Spinal cord (tissue), 10 donors: ENCODE results near the gene SDF4. TPM values are rescaled to one million over a fixed set of nuclear protein-coding genes. Genes with fewer than 3 reads are reported as not detected.

Experiments used
- DNase-seq, 6 donors: peaks; one replicate each; pipeline versions ENCODE4 v3.0.0 to v3.0.0-alpha.2; 2013 to 2015; ENCODE audit warnings: low spot score in 6 of 6, low read depth in 4 of 6
- H3K27ac ChIP-seq: one replicate; pipeline ENCODE4 v1.5.1; 2013; ENCODE audit warnings: low read depth, low read length, control low read depth
- H3K27me3 ChIP-seq: one replicate; pipeline ENCODE4 v1.6.1; 2013; ENCODE audit warnings: low read length; ENCODE audit not compliant: control insufficient read depth, insufficient read depth
- H3K36me3 ChIP-seq: one replicate; pipeline ENCODE4 v1.6.1; 2013; ENCODE audit warnings: low read length; ENCODE audit not compliant: control insufficient read depth, insufficient read depth
- H3K4me1 ChIP-seq: one replicate; pipeline ENCODE4 v1.6.1; 2013; ENCODE audit warnings: low read length; ENCODE audit not compliant: control insufficient read depth, insufficient read depth
- H3K4me3 ChIP-seq: one replicate; pipeline ENCODE4 v1.5.1; 2013; ENCODE audit warnings: low read depth, low read length, control low read depth
- H3K9me3 ChIP-seq: one replicate; pipeline ENCODE4 v1.6.1; 2013; ENCODE audit warnings: low read length; ENCODE audit not compliant: control insufficient read depth, insufficient read depth
- WGBS: methylation state at CpG from one replicate; pipeline ENCODE4 v1.1.5; 2013; ENCODE audit warnings: missing lambda C conversion rate; ENCODE audit not compliant: insufficient coverage; 5-methylcytosine and 5-hydroxymethylcytosine counted together
- polyA plus RNA-seq, 2 donors: library from polyadenylated mRNA; unstranded; fragments of 120-200 nt; gene quantifications; one replicate each; pipeline ENCODE4 v1.2.1, GENCODE V29; 2013; ENCODE audit not compliant: insufficient read length in 2 of 2
- total RNA-seq, 2 donors: library from RNA; depleted of rRNA in 1 of 2; stranded (reverse); fragments of 120-200 nt in 1 of 2; fragments of >200 nt in 1 of 2; gene quantifications; one replicate each; pipeline versions ENCODE4 v1.2.3 to v1.2.4, GENCODE V29; 2013 to 2014
- donor health status: healthy.

The SDF4 gene
- total and polyA plus RNA-seq, 4 donors = 31.0 to 160 (median 106) TPM

DNA sequence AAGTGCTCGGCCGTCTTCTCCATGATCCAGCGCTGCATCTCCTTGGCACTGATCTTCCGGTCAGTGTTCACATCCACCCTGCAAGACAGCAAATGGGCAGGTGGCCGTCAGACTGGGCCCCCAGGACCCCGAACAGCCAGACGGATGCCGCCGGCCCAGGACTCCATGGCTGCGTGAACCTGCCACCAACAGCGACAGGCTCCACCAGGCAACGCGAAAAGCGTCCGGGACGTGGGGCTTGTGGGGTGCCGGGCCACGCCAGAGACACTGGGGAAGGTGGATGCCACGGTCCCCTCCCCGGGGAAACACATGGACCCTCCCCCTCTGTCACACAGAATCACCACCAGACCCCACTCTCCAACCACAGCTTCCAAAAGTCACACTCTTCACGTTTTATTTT, 7.9 kb downstream of the SDF4 start:
- H3K36me3 ChIP-seq = peaks cover 100% of the 10 kb centered on the region
- DNase-seq = no peak

DNA sequence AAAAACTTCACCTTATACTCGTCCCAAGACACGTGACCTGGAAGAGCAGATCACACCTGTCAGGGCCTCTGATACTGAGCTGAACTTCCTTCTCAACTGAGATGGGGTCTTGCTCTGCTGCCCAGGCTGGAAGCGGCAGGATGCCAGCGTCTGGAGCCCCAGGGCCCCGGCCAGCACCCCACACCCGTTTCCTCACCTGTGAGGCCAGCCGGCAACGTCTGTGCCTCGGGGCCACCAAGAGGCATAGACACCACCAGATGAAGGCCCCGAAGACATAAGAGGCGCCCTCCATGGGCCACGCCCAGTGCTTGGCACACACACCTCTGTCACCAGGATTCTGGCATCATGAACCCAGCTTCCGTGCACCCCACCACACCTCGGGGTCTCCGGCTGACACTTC, 8.5 kb downstream of the SDF4 start:
- WGBS = 98% methylated on average over 15 of the region's 15 CpGs
- Histone ChIP-seq H3K27me3 (no peaks in the 10 kb centered on the region), H3K4me1 (no peaks in the 10 kb centered on the region), H3K9me3 (no peaks in the 10 kb centered on the region), H3K27ac (no peak overlapping the region), H3K36me3 (peaks cover 100% of the 10 kb centered on the region), H3K4me3 (no peak overlapping the region)
- no peak for DNase-seq

More for the DNA sequence above, 7.9 kb downstream of the SDF4 start:
- Histone ChIP-seq H3K9me3 (no peaks in the 10 kb centered on the region), H3K27me3 (no peaks in the 10 kb centered on the region), H3K4me1 (no peaks in the 10 kb centered on the region), H3K27ac (no peak overlapping the region), H3K4me3 (no peak overlapping the region)
- WGBS = 94% methylated on average over 18 of the region's 21 CpGs

- Histone ChIP-seq H3K27me3 (no peaks in the 10 kb centered on the region), H3K4me3 (no peak overlapping the region), H3K4me1 (no peaks in the 10 kb centered on the region), H3K9me3 (no peaks in the 10 kb centered on the region), H3K27ac (no peak overlapping the region), H3K36me3 (peaks cover 100% of the 10 kb centered on the region)
- no peak for DNase-seq
- 94% methylated on average over 44 of the region's 44 CpGs for WGBS
Measured at GRCh38 chr1:1222575-1223225, 9.1 kb downstream of the SDF4 start.

GRCh38 chr1:1221887-1222574, 9.8 kb downstream of the SDF4 start:
- no peak for DNase-seq
- H3K9me3 ChIP-seq = no peaks in the 10 kb centered on the region
- no peak overlapping the region for H3K27ac ChIP-seq
- WGBS = 90% methylated on average over 29 of the region's 30 CpGs
- H3K36me3 ChIP-seq = peaks cover 100% of the 10 kb centered on the region
- no peak overlapping the region for H3K4me3 ChIP-seq
- H3K27me3 ChIP-seq = no peaks in the 10 kb centered on the region
- no peaks in the 10 kb centered on the region for H3K4me1 ChIP-seq

DNA sequence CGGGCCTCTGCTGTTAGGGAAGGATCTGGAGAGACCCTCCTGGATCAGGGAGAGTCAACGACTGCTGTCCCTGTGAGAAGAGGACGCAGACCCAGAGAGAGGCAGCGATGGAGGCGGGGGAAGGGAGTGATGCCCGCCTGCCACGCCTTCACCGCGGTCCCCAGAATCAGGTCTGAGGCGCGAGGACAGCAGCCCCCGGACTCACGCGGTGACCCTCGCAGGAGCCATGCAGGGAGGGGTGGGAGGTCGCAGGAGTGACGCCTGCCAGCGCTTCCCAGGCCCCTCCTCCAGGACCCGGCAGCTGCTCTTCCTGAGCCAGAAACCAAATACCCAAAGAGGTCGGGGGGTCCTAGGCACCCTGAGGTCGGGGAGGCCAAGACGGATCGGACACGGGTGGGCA, 11.6 kb downstream of the SDF4 start:
- no peak for DNase-seq
- H3K27me3 ChIP-seq = no peaks in the 10 kb centered on the region
- H3K36me3 ChIP-seq = peaks cover 100% of the 10 kb centered on the region
- no peak overlapping the region for H3K4me3 ChIP-seq
- H3K27ac ChIP-seq = no peak overlapping the region
- WGBS = 85% methylated on average over 24 of the region's 24 CpGs
- H3K9me3 ChIP-seq = no peaks in the 10 kb centered on the region
- H3K4me1 ChIP-seq = no peaks in the 10 kb centered on the region

DNA sequence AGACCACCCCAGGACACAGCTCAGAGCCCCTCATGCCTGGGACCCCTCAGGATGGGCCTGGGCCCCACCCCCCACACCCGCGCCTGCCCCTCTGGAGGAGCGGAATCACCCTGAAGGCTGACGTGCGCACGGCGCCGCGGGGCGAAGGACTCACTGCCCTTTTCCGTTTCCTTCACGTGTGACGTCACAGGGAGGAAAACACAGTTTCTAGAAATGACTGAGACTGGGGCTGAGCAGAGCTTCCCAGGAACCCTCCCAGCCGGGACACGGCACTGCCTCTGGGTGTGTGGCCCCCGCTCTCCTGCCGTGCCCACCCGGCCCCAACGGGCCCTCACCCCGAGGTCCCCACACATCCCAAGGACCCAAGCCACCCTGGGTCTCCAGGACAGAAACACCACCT, 12.5 kb downstream of the SDF4 start:
- Histone ChIP-seq H3K27me3 (no peaks in the 10 kb centered on the region), H3K36me3 (peaks cover 98% of the 10 kb centered on the region), H3K4me1 (no peaks in the 10 kb centered on the region), H3K27ac (no peak overlapping the region), H3K9me3 (no peaks in the 10 kb centered on the region), H3K4me3 (no peak overlapping the region)
- DNase-seq = no peak
- 93% methylated on average over 16 of the region's 20 CpGs for WGBS

DNA sequence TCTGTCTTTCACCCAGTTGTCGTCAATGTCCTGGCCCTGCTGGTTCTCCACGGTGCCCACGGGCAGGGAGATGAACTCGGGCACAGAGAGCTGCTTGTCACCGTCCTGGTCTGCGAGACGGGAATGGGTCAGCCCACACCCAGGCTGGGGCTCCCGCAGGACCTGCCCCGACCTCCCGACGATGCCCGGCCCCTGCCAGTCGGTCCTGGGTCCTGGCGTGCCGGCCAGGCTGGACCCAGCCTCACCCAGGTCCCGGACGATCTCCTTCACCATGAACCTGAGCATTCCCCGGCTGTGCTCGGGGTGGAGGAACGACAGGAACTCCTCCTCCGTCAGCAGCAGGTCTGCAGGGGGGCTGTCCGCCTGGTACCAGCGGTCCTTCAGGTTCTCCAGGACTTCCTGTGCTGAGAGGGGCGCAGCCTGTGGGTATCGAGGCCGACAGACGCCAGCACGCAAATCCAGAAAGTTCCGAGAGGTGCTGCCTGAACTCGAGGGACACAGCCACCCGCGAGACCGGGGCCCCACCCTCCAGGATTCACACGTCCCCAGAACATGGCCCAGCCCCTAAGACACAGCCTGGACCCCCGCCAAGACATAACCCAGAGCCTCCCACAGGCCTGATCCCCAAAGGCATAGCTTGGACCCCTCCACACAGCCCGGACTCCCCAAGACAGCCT, 13.1 kb downstream of the SDF4 start:
- Histone ChIP-seq H3K4me3 (no peak overlapping the region), H3K27me3 (no peaks in the 10 kb centered on the region), H3K27ac (no peak overlapping the region), H3K9me3 (no peaks in the 10 kb centered on the region), H3K4me1 (no peaks in the 10 kb centered on the region), H3K36me3 (peaks cover 94% of the 10 kb centered on the region)
- DNase-seq = no peak
- WGBS = 93% methylated on average over 34 of the region's 36 CpGs

DNA sequence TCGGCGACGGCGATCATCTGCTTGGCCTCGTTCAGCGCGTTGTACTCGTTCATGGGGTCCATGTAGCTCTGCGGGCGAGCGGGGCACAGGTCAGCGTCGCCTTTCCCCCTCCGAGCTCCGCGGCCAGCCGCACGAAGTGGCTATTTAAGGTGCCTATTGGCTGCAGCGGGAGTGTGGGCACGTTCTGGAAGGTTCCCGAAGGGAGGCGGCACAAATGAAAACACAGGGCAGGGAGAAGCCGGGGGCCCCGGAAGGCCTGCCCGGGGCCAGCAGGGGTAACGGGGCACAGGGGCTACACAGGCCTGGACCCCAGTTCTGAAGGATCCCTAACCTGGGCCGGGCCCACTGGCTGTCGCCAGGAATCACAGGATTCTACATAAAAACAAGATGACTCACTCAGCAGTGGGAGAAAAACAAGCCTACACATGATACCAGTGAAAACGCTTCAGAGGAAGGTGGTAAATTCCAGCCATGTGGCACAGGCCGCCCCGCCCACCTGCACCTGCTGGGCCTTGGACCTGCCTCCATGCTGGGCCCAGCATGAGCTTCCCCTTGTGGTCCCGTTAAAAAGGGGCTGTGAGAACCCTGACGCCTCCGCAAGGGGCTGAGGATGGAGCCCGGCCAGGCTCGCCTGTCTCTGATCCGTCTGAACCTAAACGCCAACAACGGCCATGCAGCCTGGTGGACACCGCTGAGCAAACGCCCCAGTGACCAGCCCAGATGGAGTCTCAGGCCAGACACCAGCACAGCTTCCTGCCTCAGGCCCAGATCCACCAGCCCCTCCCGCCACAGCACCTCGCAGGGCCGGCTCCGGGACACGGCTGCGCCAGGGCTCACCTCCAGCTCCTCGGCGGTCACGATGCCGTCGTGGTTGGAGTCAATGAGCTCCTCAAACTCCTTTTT, 13.9 kb downstream of the SDF4 start:
- H3K9me3 ChIP-seq = no peaks in the 10 kb centered on the region
- no peak overlapping the region for H3K27ac ChIP-seq
- H3K4me3 ChIP-seq = no peak overlapping the region
- peaks cover 91% of the 10 kb centered on the region for H3K36me3 ChIP-seq
- no peak for DNase-seq
- WGBS = 88% methylated on average over 52 of the region's 52 CpGs
- H3K4me1 ChIP-seq = no peaks in the 10 kb centered on the region
- H3K27me3 ChIP-seq = no peaks in the 10 kb centered on the region
